Endometrium (tissue), 2 donors: ENCODE measurements around the gene CHL1.
"Not testable (repeated sequence)": the region's sequence is repeated elsewhere in the genome, so short reads cannot be mapped to it uniquely, and the experiment has no call there.

Source experiments
- FAIRE-seq: peaks from 2 replicates; lab custom pipeline; 2012; peaks lifted over from hg19 to GRCh38; lab: Jason Lieb, UNC
- donor health status: control.
- donor health status: control.

Gene CHL1

DNA sequence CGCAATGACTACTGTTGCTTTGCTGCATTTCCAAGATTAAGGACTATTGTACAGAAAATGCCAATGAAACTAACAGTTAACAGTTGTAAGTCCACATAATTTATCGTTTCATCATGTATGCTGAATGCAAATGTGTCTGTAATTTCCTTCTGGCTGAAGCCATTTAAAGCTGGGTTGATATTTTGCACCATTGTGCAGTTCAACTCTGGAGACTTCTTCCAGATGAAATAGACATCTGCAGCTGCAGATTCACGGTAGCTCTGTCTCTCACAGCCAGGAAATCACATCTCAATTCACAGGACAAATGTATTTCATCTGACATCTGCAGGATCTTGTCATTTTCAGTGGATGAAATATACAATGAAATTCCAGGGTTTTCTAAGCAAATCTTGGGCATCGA is 145.4 kb downstream of the CHL1 start:
- no peak for FAIRE-seq

DNA sequence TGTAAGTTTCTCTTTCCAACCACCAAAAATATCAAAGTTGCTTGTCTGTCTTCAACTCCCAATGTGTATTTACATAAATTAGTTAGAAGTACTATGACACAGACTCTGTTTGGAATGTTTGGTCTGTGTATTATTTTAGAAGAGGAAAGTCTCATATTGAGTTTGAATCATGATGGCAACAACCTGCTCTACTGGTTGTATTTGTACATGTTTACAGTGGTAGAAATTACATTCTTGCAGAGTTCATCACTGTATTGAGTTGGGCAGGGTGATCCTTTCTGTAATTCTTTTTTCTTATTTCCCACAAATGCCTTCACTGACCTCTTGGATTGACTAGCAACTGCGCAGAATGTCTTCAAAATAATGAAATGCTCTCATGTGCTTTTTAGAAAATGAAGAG is 149.6 kb downstream of the CHL1 start:
- no peak for FAIRE-seq

GRCh38 chr3:347581-347980 is 151.0 kb downstream of the CHL1 start:
- FAIRE-seq, result no peak

DNA sequence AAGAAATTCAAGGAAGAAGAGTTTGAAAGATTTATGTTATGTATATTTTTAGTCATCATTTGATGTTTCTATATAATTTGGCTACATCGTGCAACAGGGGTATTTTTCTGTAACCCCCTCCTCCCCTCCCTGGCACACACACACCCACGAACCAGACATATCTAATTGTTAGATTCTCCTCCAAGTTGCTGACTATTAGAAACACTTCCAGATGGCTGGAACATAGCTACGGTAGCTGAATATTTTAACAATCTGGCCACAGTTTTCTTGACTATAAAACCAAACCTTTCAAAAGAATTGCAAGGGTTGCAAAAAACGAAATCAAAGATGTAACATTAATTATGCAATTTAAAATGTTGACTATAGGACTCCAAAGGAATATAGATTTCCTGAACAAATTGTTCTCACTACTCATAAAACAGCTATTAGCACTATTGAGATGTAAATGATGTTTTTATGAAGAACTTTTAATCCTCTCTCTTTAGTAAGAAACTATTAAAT is 154.4 kb downstream of the CHL1 start:
- no peak for FAIRE-seq

GRCh38 chr3:352599-352998 is 156.0 kb downstream of the CHL1 start:
- no peak for FAIRE-seq

- no peak for FAIRE-seq
These were observed 156.7 kb downstream of the CHL1 start for GRCh38 chr3:353191-353739.

DNA sequence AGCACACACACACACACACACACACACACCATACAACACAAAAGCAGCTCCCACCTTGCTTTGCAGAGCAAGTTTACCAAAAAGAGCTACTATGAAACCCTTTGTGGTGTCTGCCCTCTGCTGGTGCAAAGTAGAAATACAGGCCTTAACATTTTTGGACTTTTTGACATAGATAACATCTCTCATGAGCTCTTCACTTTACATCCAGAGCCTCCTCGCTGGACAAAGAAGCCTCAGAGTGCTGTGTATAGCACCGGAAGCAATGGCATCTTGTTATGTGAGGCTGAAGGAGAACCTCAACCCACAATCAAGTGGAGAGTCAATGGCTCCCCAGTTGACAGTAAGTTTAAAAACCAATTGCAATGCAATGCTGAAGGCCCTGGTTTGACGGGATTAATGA is 157.9 kb downstream of the CHL1 start:
- no peak for FAIRE-seq

GRCh38 chr3:355622-356021 is 159.1 kb downstream of the CHL1 start:
- FAIRE-seq, result no peak

DNA sequence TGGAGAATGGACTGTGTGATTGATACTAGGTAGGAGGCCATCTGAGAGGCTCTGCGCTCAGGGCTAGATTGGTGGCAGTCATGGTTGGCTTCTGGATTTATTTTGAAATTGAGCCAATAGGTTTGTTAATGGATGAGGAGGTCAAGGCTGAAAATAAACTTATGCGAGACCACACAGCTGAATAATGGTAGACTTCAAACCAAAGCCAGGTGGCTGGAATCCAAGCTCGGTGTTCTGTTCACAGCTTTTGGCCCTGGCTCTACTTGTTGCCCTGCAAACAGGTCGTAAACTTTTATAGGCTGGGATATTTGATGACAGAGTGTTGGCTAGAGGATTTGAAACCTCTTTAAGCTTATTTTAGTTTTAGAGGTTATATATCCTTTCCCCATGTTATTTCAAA is 160.4 kb downstream of the CHL1 start:
- FAIRE-seq, result no peak

GRCh38 chr3:359672-360071 is 163.1 kb downstream of the CHL1 start:
- no peak for FAIRE-seq

- no peak for FAIRE-seq
These were observed 166.2 kb downstream of the CHL1 start for GRCh38 chr3:362681-363338.

GRCh38 chr3:364287-364686 is 167.7 kb downstream of the CHL1 start:
- no peak for FAIRE-seq

GRCh38 chr3:365268-365667 is 168.7 kb downstream of the CHL1 start:
- FAIRE-seq, result no peak

DNA sequence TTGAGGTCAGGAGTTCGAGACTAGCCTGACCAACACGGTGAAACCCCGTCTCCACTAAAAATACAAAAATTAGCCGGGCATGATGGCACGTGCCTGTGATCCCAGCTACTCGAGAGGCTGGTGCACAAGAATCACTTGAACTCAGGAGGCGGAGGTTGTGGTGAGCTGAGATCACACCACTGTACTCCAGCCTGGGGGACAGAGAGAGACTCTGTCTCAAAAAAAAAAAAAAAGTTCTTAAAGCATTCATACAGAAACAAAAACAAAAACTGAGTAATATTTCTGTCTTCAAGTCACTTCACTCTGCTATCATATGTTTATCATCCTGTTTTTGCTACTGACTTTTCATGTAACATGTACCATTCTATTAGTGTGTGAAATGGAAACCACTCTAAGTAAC is 169.7 kb downstream of the CHL1 start:
- FAIRE-seq, result not testable (repeated sequence)

DNA sequence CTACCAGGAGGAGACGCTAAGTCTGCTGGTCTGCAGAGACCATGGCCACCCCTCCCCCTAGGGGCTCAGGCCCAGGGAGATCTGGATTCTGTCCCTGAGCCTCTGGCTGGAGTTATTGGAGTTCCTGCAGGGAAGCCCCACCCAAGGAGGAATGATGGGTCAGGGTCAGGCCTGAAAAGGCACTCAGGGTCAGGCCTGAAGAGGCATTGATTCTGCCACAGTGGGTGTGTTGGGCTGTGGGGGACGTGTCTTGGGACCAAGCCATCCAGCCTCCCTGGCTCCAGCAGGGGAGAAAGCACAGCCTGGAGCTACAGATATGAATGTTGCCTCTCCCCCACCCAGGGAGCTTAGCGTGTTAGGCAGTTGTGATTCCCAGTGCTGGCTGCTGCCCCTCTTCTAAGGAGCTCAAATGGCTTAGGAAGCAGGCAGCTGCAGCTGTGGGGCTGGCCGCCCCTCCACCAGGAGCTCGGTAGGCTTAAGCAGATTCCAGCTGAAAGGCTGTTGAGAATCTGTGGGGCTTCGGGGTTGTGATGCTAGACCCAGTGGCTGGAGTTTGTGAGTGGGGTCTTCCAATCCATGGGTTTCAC is 176.7 kb downstream of the CHL1 start:
- no peak for FAIRE-seq

DNA sequence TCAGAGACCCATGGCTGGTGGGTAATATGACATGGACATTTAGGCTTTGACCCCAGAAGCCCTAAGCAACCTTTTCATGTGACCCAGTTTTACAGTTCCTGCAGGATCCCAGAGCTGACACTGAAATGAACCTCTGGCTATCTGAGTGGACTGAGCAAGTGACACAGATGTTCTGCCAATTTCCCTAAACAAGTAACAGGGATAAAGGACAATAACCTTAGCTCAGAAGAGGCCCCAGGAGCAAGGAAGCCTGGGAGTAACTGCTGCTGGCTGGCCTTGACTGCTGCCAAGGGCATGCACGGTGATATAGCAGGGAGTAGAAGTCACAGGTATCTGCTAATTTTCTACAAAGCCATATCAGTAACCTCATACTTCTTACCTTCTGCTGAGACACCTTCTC is 177.9 kb downstream of the CHL1 start:
- FAIRE-seq, result no peak

- FAIRE-seq, result peak; percentile 65
These were observed 180.6 kb downstream of the CHL1 start for GRCh38 chr3:377158-377561.

- FAIRE-seq, result no peak
These were observed 184.2 kb downstream of the CHL1 start for GRCh38 chr3:380801-381200.

GRCh38 chr3:385151-385550 is 188.6 kb downstream of the CHL1 start:
- no peak for FAIRE-seq

DNA sequence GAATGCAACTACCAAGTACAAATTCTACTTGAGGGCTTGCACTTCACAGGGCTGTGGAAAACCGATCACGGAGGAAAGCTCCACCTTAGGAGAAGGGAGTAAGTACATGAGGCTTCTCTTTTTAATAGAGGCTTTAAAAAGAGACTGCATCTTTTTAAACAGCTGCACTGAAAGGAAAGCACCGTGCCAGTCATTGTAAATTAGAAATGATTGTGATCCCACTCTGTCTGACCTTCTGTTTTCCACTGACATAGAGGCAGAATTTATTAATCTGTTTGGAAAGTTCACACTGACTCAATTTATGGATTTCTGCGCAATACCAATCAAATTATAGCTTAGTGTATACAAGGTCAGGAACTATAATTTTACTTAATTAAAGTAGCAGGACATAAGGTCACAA is 198.2 kb downstream of the CHL1 start:
- FAIRE-seq, result no peak

DNA sequence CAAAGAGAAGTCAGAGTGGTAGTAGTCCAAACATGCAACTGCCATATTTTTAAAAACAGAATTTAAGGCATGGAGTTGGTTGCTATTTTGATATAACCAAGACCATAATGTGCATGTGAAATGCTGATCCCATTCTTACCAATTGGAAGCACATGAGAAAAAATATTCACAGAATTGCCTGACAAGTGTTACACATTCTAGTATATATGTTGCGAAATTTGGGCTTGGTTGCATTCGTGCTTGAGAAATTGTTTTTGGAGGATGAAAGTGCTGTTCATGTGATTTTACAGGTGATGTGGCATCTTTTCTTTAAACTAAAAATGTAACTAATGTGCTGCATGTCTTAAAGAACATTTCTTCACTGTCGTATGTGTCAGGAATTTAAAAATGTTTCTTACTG is 199.7 kb downstream of the CHL1 start:
- FAIRE-seq, result no peak

- no peak for FAIRE-seq
These were observed 203.1 kb downstream of the CHL1 start for GRCh38 chr3:399647-400046.

GRCh38 chr3:403826-404225 is 207.3 kb downstream of the CHL1 start:
- no peak for FAIRE-seq

GRCh38 chr3:409011-409410 is 212.4 kb downstream of the CHL1 start:
- FAIRE-seq, result no peak
